ENCODE results near the gene IGSF21.

The IGSF21 gene

GRCh38 chr1:18290740-18291412 lies 183.3 kb downstream of the IGSF21 start:
- H3K4me3 ChIP-seq (ENCODE audit: low read depth, low read length), result no peak overlapping the region

GRCh38 chr1:18292531-18292930 lies 184.9 kb downstream of the IGSF21 start:
- no peak overlapping the region for H3K4me3 ChIP-seq (ENCODE audit: low read depth, low read length)

DNA sequence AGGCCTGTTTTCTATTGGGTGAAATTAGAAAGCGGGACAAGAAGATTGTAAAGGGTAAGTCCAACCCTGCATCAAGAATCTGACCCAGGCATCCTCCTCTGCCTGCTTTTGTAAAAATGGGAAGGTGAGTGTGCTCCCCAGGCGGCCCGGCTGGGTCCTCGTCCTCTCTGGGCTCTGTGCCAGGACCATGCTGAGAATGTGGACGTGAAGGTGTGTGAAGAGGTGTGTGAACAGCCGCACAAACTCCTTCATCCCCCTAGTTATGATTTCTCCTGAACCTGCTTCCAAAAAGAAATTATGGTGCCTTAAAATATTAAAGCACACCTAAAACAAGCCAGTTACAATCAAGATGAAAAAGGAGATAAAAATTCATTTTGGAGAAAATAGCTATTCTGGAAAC lies 185.7 kb downstream of the IGSF21 start:
- no peak overlapping the region for H3K4me3 ChIP-seq (ENCODE audit: low read depth, low read length)

GRCh38 chr1:18294437-18295176 lies 187.0 kb downstream of the IGSF21 start:
- no peak overlapping the region for H3K4me3 ChIP-seq (ENCODE audit: low read depth, low read length)

DNA sequence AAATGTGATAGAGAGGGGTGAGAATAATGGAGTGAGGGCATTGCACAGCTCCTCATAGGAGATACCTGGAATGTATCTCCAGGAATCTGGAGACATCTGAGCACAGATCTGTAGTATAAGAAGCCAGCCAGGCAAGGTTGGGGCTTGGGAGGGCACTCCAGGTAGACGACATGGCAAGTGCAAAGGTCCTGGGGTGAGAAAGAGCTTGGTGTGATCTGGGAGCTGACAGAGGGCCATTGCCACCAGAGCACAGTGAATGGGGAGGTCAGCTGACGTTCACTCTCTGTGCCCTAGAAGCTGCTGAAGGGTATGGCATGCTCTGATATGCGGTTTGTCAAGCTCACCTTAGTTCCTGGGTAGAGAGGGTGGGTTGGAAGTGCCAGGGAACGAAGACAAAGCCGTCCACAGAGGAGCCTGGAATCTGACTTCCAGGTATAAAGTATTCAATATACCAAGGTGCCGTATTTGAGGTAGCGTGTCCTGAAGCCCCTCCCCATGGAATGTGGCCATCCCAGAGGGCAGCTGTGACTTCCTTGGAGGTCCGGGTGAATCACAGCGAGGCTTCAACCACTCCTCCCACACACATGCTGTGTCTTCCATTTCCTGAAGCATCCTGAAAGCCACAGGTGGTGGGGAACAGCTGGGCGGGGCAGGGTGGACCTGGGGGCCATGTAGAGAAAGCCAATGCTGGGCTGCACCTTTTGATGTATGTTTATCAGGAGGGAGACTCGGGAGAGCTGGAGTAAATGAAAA lies 190.5 kb downstream of the IGSF21 start:
- no peak overlapping the region for H3K4me3 ChIP-seq (ENCODE audit: low read depth, low read length)

DNA sequence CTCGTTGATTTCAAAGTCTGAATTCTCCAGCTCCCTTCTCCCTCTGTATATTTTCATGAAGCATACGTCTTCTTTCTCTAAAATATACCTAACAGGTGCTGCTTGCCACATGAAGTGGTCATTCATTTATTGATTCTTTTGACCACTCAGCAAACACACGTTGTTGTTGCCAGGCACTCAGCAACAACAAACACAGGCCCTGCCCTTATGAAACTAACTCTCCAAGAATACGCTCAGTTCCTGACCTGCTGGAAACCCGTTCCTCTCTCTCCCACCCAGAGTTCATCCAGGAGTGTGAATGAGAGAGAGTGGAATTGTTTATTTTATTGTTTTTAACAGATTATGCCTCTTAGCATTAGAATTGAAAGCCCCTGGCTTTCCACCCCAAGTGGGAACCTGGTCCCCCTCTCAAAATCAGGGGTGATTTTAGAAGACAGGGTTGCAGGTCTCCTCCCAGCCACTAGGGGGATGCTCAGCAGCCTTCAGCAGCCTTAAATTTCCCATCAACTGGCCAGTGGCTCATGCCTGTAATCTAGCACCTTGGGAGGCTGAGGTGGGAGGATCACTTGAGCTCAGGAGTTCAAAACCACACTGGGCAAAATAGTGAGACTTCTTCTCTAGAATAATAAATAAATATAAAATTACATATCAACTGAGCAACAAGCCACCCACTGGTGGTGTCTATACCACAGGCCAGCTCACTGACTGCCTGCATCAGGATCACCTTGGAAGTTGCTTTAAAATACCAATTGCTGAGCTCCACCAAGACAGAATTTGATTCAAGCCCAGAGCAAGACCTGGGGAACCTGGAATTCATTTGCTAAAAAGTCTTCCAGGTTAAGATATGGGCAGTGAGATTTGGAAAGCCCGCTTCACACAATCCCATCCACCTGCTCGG lies 192.1 kb downstream of the IGSF21 start:
- no peak overlapping the region for H3K4me3 ChIP-seq (ENCODE audit: low read depth, low read length)

DNA sequence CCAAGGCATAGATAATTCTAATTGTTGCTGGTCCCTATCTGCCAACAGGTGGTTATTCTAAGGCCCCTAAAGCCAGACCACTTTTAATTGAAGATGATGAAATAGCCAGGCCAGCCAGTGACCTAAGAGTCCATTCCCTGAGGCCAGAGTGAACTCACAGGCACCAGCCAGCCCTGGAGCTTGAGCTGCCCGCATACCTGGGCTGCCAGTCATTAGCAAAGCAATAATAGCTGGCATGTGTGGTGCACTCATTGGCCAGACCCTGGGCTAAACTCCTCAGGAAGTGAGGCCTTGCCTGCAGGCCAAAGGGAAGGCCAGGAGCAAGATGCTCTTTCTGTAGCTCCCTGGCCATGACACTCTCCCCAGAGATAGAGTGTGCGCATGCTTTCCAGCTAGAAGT lies 192.8 kb downstream of the IGSF21 start:
- H3K4me3 ChIP-seq (ENCODE audit: low read depth, low read length), result no peak overlapping the region

- H3K4me3 ChIP-seq (ENCODE audit: low read depth, low read length), result no peak overlapping the region
These were observed 195.3 kb downstream of the IGSF21 start for GRCh38 chr1:18302788-18303413.

GRCh38 chr1:18304151-18304869 lies 196.7 kb downstream of the IGSF21 start:
- H3K4me3 ChIP-seq (ENCODE audit: low read depth, low read length), result no peak overlapping the region

- no peak overlapping the region for H3K4me3 ChIP-seq (ENCODE audit: low read depth, low read length)
These were observed 197.7 kb downstream of the IGSF21 start for GRCh38 chr1:18305182-18305795.

- no peak overlapping the region for H3K4me3 ChIP-seq (ENCODE audit: low read depth, low read length)
These were observed 199.8 kb downstream of the IGSF21 start for GRCh38 chr1:18307329-18307898.

GRCh38 chr1:18309552-18310155 lies 202.1 kb downstream of the IGSF21 start:
- H3K4me3 ChIP-seq (ENCODE audit: low read depth, low read length), result no peak overlapping the region

- no peak overlapping the region for H3K4me3 ChIP-seq (ENCODE audit: low read depth, low read length)
These were observed 205.4 kb downstream of the IGSF21 start for GRCh38 chr1:18312961-18313360.

- H3K4me3 ChIP-seq (ENCODE audit: low read depth, low read length), result no peak overlapping the region
These were observed 205.9 kb downstream of the IGSF21 start for GRCh38 chr1:18313523-18313922.

DNA sequence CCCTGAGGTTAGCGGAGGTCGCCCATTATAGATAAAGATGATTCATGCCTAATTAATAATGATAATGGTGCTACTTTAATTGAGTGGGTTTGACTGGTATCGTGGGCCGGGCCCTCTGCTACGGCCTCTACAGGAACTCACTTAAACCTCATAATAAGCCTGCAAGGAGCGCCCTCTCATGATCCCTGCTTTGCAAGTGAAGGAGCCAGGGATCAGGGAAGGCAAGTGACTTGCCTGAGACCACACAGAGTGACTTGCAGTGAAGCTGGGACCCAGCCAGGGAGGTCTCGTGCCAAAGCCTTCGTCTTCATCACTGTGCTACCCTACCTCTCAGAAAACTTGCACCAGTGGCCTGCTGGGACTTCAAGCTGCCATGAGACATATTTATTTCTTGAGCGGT lies 206.8 kb downstream of the IGSF21 start:
- H3K4me3 ChIP-seq (ENCODE audit: low read depth, low read length), result no peak overlapping the region

- H3K4me3 ChIP-seq (ENCODE audit: low read depth, low read length), result no peak overlapping the region
These were observed 207.9 kb downstream of the IGSF21 start for GRCh38 chr1:18315449-18315848.

DNA sequence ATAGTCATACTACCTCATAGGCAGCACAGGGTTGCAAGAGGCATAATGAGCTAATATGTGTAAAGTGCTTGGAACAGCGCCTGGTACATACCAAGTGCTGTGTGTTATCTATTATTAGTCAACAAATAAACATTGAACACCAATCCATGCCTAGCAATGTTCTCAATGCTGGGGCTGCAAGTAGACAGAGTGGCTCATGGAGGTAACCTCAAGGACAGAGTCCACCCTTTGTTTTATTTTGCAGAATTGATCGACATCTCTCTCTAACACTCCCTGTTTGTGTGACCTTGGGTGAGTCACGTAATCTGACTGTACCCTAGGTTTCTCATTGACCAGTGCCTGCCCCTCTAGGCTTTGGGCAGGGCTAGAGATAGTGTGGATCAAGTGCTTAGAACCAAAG lies 209.2 kb downstream of the IGSF21 start:
- H3K4me3 ChIP-seq (ENCODE audit: low read depth, low read length), result no peak overlapping the region

DNA sequence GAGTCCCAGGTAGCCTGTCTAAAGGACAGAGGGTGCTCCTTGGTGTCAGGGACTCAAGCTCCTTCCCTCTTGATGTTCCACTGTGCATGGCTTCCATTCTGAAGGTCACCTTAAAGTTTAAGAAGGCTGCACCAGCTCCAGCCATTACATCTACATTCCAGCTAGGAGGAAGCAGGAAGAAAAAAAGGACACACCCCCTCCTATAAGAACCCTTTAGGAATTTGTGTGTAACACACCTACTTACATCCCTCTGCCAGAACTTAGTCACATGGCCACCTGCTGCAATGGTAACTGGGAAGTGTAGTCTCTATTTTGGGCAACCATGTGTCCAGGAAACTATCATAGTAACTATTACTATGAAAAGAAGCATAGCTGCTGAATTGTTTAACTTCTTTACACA lies 211.5 kb downstream of the IGSF21 start:
- H3K4me3 ChIP-seq (ENCODE audit: low read depth, low read length), result no peak overlapping the region

GRCh38 chr1:18320051-18320450 lies 212.5 kb downstream of the IGSF21 start:
- no peak overlapping the region for H3K4me3 ChIP-seq (ENCODE audit: low read depth, low read length)

Data from iPS-11a (cell line).